ENCODE data around the gene PLPPR5.

Gene PLPPR5

DNA sequence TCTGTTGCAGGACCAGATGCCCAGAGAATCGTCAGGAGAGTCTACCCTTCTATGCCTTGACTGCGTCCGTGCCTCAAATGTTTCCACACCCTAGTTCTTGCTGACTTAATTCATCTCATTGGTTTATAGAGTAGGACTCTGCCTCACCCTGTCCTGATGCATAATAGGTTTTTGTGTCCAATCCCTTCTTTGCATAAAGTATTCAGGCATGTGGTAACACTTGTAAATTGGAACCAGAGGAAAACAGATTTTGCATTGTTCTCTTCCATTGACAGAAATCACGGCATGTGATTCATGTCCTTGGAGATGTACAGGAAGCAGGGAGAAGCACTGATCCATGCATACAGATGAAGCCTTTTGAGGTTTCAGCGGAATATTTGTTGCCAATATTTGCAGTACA, 29.5 kb downstream of the PLPPR5 start:
- intact Hi-C loops (cut with DNase I): no loop called here
- DNase-seq: no peak

DNA sequence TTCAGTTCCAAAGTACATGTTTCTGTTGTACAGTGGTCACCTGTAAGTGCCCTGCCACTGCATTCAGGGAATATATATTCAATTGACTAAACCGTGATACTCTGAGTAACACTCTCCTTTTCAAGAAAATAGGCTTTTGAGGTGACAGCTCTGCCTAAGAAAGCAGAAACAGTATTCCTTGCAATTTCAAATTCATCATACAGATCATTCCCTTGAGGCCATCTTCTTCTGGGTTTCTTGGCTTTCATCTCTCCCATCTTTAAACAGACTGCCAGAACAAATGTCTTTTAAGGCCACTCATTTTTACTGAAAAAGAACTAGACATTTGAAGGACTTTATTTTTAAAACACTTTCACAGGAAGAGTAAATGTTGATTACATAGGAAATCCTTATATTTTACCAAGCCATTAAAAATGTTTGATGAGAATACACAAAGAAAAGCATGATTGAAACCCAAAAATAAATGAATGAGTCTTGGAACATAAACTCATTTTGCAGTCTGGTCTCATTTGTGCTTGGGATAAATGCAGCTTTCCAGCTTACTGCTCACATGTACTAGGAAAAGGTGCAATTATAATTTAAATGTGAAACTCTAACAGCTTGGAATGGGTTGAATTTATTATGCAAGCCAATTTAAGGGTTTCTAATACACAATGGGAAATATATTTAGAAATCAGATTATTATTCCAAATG, 34.7 kb downstream of the PLPPR5 start:
- no peak for DNase-seq
- intact Hi-C loops (cut with DNase I): no loop called here

DNA sequence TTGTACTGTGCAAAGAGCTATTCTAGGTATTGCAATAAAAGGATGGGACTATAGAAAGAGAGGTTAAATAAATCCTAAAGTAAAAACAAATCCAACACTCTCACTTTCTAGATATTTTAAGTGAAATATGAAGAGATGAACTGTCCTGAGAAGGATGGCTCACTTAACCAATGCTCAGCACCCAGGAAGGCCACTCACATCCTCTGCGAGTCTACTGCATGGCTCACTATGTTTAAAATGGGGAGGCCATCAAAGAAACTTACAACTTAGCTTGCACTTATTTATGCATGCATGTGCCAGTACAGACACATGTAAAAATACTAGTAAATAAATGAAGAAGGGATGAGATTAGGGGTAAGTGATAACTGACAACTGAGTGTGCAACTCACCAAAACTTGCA, 37.5 kb downstream of the PLPPR5 start:
- intact Hi-C loops (cut with DNase I): no loop called here
- no peak for DNase-seq

DNA sequence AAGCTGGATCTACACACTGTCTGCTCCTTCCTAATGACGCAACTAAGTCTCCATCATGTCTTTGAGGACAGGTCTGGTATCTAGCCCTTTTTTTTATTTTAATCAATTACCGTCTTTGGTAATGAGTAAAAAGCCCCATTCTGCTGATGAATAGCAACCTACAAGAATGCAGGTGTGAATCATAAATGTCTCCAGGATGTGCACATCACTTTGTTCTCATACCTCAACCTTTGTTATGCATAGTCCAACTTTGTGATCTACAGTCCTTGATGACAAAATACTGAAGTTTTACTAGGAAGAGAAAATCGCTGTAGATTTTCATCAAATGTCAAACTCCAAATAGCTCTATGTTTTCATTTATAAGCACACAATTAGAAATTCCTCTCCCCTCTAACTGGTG, 39.3 kb downstream of the PLPPR5 start:
- DNase-seq: no peak
- intact Hi-C loops (cut with DNase I): no loop called here

DNA sequence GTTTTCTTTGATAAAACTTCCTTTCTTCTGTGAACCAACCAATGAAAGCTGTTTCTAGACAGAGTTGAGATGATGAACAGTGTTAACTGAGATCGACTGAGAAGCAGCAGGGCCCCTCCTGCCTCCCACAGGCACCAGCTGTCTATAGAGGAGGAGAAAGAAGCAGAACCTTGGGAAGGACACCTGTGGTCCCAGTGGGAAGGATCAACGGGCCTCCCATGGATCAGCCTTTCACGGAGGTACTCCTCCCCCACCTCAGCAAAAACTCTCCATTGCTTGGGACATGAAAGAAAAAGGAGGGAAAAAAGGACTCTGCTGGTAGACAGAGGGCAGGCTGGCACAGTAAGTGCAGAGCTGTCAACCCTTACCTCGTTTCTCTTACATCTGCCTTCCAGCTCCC, 40.5 kb downstream of the PLPPR5 start:
- DNase-seq: no peak
- intact Hi-C loops (cut with DNase I): no loop called here

DNA sequence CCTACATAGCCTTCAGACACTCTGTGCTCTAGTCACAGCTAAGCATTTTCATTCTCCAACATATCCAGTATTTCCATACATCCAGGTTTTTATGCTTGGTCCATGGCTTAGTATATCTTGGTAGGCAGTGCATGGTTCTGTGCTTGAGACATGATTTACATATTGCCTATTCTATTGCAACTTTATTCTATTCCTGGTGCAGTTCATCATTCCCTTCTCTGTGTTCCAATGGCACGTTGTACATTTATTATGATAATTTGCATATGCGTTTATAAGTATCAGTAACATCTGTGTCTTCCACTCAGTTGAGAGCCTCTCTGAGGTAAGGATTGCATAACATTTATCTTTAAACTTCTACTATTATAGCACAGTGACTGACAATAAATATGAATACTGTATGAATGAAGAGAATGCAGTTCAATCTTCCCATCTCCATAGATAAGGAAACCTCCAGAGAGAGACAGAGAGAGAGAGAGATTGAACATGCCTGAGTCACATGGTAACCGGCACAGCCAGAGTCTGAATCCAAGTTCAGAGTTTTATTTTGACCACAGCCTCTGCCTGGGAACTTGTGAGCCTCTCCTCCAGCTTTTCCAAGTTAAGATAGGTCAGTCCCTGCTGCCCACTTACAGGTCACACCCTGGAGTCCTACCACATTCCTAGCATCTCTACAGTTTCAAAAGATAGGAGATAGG, 41.5 kb downstream of the PLPPR5 start:
- intact Hi-C loops (cut with DNase I): no loop called here
- DNase-seq: no peak

DNA sequence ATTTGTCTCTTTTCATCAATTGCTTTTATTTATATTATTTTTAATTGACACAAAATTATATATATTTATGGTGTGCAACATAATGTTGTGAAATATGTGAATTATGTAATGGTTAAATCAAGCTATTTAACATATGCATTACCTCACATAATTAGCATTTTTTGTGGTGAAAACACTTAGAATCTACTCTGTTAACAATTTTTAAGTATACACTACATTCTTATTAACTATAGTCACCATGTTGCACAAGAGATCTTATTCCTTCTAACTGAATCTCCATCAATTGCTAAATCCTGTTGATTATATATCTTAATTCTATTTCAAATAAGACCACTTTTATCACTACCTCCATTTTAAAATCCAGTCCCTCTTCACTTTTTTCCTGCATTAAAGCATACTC, 42.5 kb downstream of the PLPPR5 start:
- intact Hi-C loops (cut with DNase I): no loop called here
- no peak for DNase-seq

DNA sequence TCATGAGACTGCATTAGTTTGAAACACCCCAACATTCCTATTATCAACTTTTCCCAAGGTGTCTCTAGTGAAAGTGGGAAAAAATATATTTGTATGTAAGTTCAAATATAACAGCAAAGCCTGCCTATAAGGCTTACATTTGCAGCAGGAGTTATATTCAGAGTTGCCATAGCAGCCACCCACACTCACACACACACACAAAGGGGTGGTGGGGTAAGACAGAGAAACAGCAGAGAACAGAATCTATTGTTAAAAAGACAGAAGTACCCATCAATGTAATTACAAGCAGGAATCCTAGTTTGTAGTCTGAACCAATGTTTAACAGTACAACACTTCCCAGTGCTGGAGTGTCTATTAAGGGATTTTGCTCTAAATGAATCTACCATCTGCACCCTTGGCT, 55.0 kb downstream of the PLPPR5 start:
- no peak for DNase-seq
- intact Hi-C loops (cut with DNase I): no loop called here

DNA sequence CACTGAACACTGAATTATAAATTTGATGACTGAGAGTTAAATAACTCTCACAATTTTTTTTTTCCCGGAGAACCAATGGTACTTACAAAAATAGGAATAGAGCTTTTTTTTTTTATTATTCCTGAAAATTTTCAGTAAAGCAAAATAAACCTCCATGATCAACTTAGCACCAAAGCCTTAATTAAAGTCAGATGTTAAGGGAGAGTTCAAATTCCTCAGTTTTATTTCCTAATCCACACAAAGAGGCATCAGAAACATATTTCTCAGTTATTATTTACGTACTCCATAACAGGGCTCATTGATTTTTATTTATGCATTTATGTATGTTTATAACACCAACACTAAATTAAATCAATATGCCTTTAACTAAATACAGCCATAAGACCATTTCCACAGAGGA, 55.5 kb downstream of the PLPPR5 start:
- no peak for DNase-seq
- intact Hi-C loops (cut with DNase I): no loop called here

DNA sequence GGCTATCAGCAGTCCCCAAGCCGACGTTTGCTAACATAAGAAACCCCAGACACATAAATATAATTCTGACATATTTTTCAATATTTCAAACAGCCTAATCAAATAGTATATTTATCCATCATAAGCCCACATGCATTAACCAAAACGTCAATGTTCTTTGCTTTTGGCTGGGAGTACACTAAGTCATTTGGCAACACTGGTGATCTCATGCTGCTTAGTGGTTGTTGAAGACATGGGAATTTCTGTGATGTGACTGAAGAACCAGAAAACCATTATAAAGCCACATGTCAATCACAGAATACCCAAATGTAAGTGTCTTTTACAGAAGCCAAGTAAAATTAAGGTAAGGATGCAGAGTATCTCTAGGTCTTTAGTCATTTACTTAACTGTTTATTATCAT, 57.6 kb downstream of the PLPPR5 start:
- intact Hi-C loops (cut with DNase I): no loop called here
- DNase-seq: no peak

DNA sequence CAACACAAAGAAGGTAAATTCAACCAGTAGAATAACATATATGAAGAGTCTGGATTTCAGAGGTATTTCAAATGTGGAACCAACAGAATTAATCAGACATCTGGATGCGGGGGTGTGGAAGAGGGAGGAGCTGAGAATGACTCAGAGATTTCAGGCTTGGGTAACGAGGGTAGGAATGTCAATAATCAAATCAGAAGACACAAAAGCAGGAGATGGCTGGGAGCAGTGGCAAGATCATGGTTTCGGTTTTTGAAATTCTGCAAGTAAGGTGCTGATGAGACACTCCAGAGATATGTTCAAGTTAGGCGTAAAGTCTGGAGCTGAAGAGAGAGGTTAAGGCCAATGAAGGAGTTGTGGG, 64.0 kb downstream of the PLPPR5 start:
- DNase-seq: no peak
- intact Hi-C loops (cut with DNase I): no loop called here

DNA sequence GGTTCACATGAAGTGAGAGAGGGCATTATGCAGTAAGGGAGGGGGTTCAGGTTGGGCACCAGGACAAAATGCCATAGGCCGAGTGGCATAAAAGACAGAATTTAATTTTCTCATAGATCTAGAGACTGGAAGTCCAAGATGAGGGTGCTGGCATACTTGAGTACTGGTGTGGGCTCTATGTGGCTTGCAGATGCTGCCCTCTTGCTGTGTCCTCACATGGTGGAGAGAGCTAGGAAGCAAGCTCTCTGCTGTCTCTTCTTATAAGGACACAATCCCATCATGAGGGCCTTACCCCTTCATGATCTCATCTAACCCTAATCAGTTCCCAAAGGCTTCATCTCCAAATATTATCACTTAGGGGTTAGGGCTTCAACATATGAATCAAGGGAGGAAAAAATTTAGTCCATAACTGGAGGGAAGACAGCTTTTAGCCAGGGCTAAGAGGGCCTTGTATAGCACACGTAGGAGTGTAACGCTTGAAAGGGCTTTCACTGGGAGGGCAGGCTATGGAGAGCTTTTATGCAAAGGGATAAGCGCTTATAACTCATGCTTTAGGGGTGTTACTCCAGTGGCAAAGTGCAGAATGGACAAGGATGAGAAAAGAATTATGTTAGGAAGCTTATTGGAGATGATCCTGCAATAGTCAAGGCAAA, 64.5 kb downstream of the PLPPR5 start:
- no peak for DNase-seq
- intact Hi-C loops (cut with DNase I): no loop called here

DNA sequence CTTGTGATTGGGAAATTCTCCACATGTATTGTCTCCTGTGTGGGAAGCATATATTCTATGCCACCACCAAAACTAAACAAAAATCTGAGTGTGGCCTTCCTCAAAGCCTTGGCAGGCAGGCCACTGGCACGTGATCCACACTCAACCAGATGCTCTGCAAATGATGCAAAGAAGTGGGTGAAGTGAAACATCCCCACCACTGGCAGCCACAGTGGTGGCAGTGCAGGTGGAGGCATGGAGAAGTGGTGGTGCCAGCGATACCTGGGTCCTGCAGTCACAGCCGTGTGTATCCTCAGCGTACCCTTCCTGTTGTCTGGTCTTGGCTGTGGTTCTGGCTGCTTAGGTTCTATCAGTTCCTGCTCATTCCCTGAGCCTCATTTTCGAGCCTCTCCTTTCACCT, 65.2 kb downstream of the PLPPR5 start:
- peak in 4 of 10 donors; percentile 9 to 86 (median 71) for DNase-seq
- intact Hi-C loops (cut with DNase I): no loop called here

DNA sequence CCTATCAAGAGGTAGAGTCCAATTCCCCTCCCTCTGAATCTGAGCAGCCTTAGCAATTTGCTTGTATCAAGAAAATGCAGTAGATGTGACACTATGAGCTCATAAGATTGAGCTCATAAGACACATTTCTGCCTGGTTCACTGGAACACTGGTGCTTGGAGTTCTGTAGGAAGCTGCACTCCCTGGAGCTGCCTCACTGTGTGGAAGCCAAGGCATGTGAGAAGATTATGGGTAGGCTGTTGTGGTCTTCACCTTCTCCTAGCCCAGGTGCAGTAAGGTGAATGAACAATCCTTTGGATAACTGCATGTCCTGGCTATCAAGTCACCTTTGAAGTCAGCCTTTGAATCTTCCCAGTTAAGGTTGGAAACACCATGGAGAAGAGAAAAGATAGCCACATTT, 67.3 kb downstream of the PLPPR5 start:
- DNase-seq: no peak
- intact Hi-C loops (cut with DNase I): no loop called here

DNA sequence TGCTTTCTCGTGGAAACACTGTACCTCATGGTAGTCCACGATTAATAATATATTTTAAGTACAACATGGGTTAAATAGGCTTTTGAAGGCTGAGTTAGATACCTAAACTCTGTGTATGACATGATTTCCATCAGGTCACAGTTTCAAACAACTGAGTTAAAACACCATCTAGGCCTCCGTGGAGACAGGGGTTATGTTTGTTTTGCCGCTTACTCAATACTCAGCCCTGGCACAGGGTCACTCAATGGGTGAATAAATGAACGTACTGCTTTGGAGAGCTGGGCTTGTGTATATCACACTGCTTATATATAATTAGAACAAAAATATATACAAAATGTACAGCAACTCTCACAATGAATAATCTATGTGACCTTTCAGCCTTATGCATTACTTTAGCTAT, 72.5 kb downstream of the PLPPR5 start:
- intact Hi-C loops (cut with DNase I): no loop called here
- DNase-seq: no peak

DNA sequence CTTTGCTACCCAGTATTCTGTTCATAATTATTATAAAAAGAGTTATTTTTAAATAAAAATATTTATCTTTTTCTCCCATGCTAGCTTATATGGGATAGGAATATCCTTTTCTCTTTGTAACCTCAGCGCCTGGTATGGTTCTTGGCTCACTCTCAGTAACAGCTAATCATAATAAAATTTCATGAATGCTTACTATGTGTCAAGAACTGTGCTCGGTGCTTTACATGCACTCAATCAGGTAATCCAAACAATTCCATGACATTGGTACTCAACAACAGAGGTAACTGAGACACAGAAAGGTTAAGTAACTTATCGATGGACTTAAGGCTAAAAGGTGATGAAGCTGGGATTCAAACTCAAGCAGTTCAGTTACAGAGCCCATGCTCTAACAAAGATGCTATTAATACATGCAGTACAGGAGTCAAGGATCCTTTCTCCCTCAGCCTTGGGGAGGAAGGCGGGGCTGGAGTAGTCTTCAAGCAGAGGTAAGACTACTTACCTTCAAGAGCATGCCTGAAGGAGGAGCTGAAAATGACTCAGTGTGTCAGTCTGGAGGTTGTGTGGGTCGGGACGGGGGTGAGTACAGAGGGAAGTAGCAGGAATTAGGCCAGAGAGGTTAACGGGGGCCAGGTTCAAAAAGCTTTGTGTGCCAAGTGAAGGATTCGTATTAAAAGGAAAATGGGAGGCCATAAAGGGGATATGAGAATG, 73.4 kb downstream of the PLPPR5 start:
- DNase-seq: no peak
- intact Hi-C loops (cut with DNase I): no loop called here

DNA sequence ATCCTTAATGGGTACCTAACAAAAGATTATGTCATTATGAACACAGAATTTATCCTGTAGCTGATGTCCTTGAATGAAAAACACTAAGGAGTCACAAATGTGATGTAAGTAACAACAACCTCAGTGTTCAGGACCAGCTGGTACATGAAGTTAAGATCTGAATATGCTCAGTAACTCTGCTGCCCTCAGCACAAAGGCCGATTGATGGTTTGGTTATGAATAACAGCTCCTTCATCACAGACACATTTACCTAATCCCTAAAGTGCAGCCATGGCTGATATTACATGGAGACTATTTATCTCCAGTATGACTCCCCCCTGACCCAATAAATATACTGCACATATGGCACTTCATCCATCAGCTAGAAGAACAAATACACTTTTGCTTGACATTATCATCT, 75.2 kb downstream of the PLPPR5 start:
- intact Hi-C loops (cut with DNase I): no loop called here
- DNase-seq: no peak

DNA sequence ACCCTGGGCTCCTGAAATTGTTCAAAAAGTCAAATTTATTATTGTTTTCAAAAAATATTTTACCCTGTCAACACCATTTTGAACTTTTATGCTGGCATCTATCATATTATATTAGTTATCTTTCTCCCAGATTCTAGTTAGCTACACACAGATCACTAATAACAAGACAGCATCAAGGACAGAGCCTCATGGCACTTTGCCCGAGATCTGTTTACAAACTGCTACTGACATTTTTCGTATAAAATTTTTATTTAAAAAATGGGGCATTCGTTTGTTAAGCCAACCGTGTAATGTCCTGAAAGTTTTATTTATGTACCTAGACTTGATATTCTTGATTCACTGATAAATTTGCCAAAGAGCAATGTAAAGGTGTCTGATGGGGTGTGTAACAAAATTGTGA, 78.1 kb downstream of the PLPPR5 start:
- intact Hi-C loops (cut with DNase I): no loop called here
- no peak for DNase-seq

DNA sequence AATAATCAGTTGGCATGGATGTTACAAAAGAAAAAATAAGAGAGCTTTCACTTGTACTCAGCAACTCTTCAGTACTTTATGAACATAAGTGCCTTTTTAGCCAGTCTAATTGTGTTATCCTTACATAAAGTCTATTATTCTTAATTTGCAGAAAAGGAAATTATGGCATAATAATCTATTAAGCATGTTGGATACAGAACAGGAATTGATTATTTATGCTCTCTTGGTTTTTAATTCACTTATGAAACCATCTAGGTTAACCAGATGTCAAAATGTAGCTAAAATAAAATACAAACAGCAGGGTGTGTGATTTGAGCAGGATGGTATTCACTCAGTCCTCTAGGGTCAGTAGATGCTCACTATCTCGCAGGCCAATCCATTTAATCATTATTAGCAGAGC, 79.7 kb downstream of the PLPPR5 start:
- intact Hi-C loops (cut with DNase I): no loop called here
- DNase-seq: no peak

DNA sequence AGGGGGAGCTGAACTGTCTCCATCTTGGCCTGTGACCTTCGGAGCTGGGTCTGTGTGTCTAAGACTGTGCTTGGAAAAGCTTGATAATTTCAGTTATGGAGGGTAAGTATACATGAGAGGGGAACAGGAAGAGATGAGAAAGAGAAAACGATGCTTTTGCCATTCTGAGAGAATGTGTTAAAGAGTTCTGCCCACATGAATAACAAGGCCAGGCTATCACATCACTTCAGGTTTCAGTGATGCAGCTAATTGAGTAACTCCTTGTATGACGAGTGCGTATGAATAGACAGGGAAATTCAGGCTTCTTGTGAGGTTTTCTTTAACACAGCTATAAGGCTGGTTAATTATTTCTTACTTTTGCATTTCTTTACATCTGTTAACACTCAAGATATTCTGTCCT, 81.0 kb downstream of the PLPPR5 start:
- intact Hi-C loops (cut with DNase I): no loop called here
- no peak for DNase-seq

DNA sequence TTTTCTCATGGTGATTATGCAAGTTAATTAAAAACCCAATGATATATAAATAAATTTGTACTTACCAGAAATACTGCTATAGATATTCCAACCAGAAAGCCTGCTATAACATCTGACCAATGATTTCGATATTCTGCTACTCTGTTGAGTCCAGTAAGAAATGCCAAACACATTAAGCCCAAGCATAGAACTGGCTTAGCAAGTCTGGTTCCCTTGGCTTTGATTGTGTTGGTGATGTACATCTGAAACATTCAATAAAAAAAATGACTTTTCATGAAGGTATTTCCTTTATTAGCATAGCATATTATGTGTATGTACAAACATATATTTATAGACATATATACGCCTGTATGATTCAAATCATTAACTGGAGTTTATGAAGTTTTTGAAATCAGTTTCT, 82.8 kb downstream of the PLPPR5 start:
- intact Hi-C loops (cut with DNase I): no loop called here
- no peak for DNase-seq
